ENCODE results near the gene PRM1. TPM values are rescaled to one million over a fixed set of nuclear protein-coding genes. Genes with fewer than 3 reads are reported as not detected.

Gene PRM1
- total RNA-seq, 2 experiments from 2014 or later = not detected

GRCh38 chr16:11234884-11235702 is 46.0 kb downstream of the PRM1 start:
- intact Hi-C loops (cut with micrococcal nuclease) = no loop called here
- H3K27me3 Mint-ChIP-seq = no peaks in the 10 kb centered on the region
- ChIA-PET POLR2A (interaction anchor here (2.0 to 4.1 kb wide), 5 partner anchors 11 to 20 kb away, joined by 8 to 52 read pairs (median 29); partner anchors contain the start of gene SOCS1), CTCF (interaction anchor here (0.9 to 2.6 kb wide), 4 partner anchors 10 to 141 kb away, joined by 3 to 13 read pairs (median 4); partner anchors contain the start of gene SOCS1)
- no peak for DNase-seq
- no peak for ATAC-seq
- no peaks in the 10 kb centered on the region for H3K9me3 Mint-ChIP-seq
- H3K36me3 Mint-ChIP-seq (ENCODE audit: low read depth) = no peaks in the 10 kb centered on the region
- H3K27ac Mint-ChIP-seq = peak overlapping the region; percentile 84
- H3K4me1 Mint-ChIP-seq (ENCODE audit: low read depth) = peaks cover 60% of the 10 kb centered on the region
- no peak for TF ChIP-seq CTCF (IDR thresholded peaks at IDR 0.05)
- H3K4me3 Mint-ChIP-seq = no peak overlapping the region

- intact Hi-C loops (cut with micrococcal nuclease) = loop anchor here (1.0 to 2.0 kb wide), 2 partner anchors 9 to 139 kb away; no protein-coding TSS in a partner anchor
- DNase-seq = peak; percentile 91
- H3K4me3 Mint-ChIP-seq = peak overlapping the region; percentile 63
- H3K9me3 Mint-ChIP-seq = no peaks in the 10 kb centered on the region
- H3K27me3 Mint-ChIP-seq = no peaks in the 10 kb centered on the region
- H3K36me3 Mint-ChIP-seq (ENCODE audit: low read depth) = no peaks in the 10 kb centered on the region
- H3K27ac Mint-ChIP-seq = peak overlapping the region; percentile 98
- peaks cover 71% of the 10 kb centered on the region for H3K4me1 Mint-ChIP-seq (ENCODE audit: low read depth)
- ATAC-seq = peak; percentile 62
- TF ChIP-seq CTCF (IDR thresholded peaks at IDR 0.05) = no peak
- CTCF ChIA-PET = interaction anchor here (0.9 to 2.6 kb wide), 8 partner anchors 9 to 263 kb away, joined by 3 to 13 read pairs (median 4); partner anchors contain the start of gene SOCS1
- POLR2A ChIA-PET = interaction anchor here (0.6 to 4.1 kb wide), 15 partner anchors 9 to 270 kb away, joined by 3 to 52 read pairs (median 5); partner anchors contain the start of gene SOCS1
Observed at GRCh38 chr16:11233727-11234376, 47.3 kb downstream of the PRM1 start.

- ChIA-PET POLR2A (interaction anchor here (0.6 to 4.1 kb wide), 18 partner anchors 9 to 270 kb away, joined by 3 to 52 read pairs (median 4); partner anchors contain the start of gene SOCS1), CTCF (interaction anchor here (0.9 to 2.6 kb wide), 8 partner anchors 8 to 262 kb away, joined by 3 to 13 read pairs (median 4); partner anchors contain the start of gene SOCS1)
- H3K4me3 Mint-ChIP-seq = peak overlapping the region; percentile 63
- no peaks in the 10 kb centered on the region for H3K36me3 Mint-ChIP-seq (ENCODE audit: low read depth)
- no peaks in the 10 kb centered on the region for H3K27me3 Mint-ChIP-seq
- ATAC-seq (peak; percentile 81), DNase-seq (peak; percentile 97)
- intact Hi-C loops (cut with micrococcal nuclease) = loop anchor here (1.0 to 2.0 kb wide), 2 partner anchors 8 to 138 kb away; no protein-coding TSS in a partner anchor
- peaks cover 75% of the 10 kb centered on the region for H3K4me1 Mint-ChIP-seq (ENCODE audit: low read depth)
- peak overlapping the region; percentile 98 for H3K27ac Mint-ChIP-seq
- H3K9me3 Mint-ChIP-seq = no peaks in the 10 kb centered on the region
- no peak for TF ChIP-seq CTCF (IDR thresholded peaks at IDR 0.05)
Observed at GRCh38 chr16:11232852-11233726, 48.0 kb downstream of the PRM1 start.

GRCh38 chr16:11232302-11232851 is 48.8 kb downstream of the PRM1 start:
- POLR2A ChIA-PET = interaction anchor here (1.0 to 4.0 kb wide), 9 partner anchors 14 to 180 kb away, joined by 3 to 52 read pairs (median 5); partner anchors contain the start of gene SOCS1
- Mint-ChIP-seq H3K27ac (peak overlapping the region; percentile 98), H3K27me3 (no peaks in the 10 kb centered on the region), H3K9me3 (no peaks in the 10 kb centered on the region), H3K4me3 (peak overlapping the region; percentile 63), H3K36me3 (ENCODE audit: low read depth) (no peaks in the 10 kb centered on the region), H3K4me1 (ENCODE audit: low read depth) (peaks cover 74% of the 10 kb centered on the region)
- no peak for TF ChIP-seq CTCF (IDR thresholded peaks at IDR 0.05)
- no peak for ATAC-seq
- DNase-seq = no peak
- CTCF ChIA-PET = interaction anchor here (1.1 to 2.6 kb wide), 4 partner anchors 8 to 261 kb away, joined by 3 to 13 read pairs (median 8); partner anchors contain the start of gene SOCS1
- intact Hi-C loops (cut with micrococcal nuclease) = loop anchor here (2.0 kb wide), 1 partner anchor 138 kb away; no protein-coding TSS in a partner anchor

Measured in activated CD8-positive, alpha-beta T cell treated with anti-CD3 and anti-CD28 coated beads for 36 hours (primary cell).